ENCODE results near the gene DLGAP1. TPM values are rescaled to one million over a fixed set of nuclear protein-coding genes. Genes with fewer than 3 reads are reported as not detected.

Gene DLGAP1
- total RNA-seq, 1 donor from 2014 or later: 5.4 TPM

- DNase-seq (no peak), ATAC-seq (no peak)
- no peak for TF ChIP-seq CTCF (IDR thresholded peaks at IDR 0.05)
- intact Hi-C loops (cut with DNase I): no loop called here
- Histone ChIP-seq H3K4me1 (no peaks in the 10 kb centered on the region), H3K27ac (no peak overlapping the region), H3K9me3 (peaks cover 4% of the 10 kb centered on the region), H3K4me3 (no peak overlapping the region), H3K36me3 (no peaks in the 10 kb centered on the region), H3K27me3 (no peaks in the 10 kb centered on the region)
Observed at GRCh38 chr18:3524706-3525105, 930.4 kb downstream of the DLGAP1 start.

- intact Hi-C loops (cut with DNase I): no loop called here
- Histone ChIP-seq H3K27ac (no peak overlapping the region), H3K4me3 (no peak overlapping the region), H3K4me1 (no peaks in the 10 kb centered on the region), H3K9me3 (peaks cover 4% of the 10 kb centered on the region), H3K36me3 (no peaks in the 10 kb centered on the region), H3K27me3 (no peaks in the 10 kb centered on the region)
- DNase-seq (no peak), ATAC-seq (no peak)
- TF ChIP-seq CTCF (IDR thresholded peaks at IDR 0.05): no peak
Observed at GRCh38 chr18:3520230-3521085, 934.6 kb downstream of the DLGAP1 start.

- Histone ChIP-seq H3K36me3 (no peaks in the 10 kb centered on the region), H3K4me1 (no peaks in the 10 kb centered on the region), H3K9me3 (no peaks in the 10 kb centered on the region), H3K27ac (no peak overlapping the region), H3K4me3 (no peak overlapping the region), H3K27me3 (no peaks in the 10 kb centered on the region)
- ATAC-seq (no peak), DNase-seq (no peak)
- TF ChIP-seq CTCF (IDR thresholded peaks at IDR 0.05): no peak
- intact Hi-C loops (cut with DNase I): no loop called here
Observed at GRCh38 chr18:3514312-3515216, 940.5 kb downstream of the DLGAP1 start.

GRCh38 chr18:3513481-3513880 is 941.6 kb downstream of the DLGAP1 start:
- no peak for ATAC-seq
- Histone ChIP-seq H3K4me1 (no peaks in the 10 kb centered on the region), H3K4me3 (no peak overlapping the region), H3K36me3 (no peaks in the 10 kb centered on the region), H3K27ac (no peak overlapping the region), H3K9me3 (no peaks in the 10 kb centered on the region), H3K27me3 (no peaks in the 10 kb centered on the region)
- TF ChIP-seq CTCF (IDR thresholded peaks at IDR 0.05): no peak
- no peak for DNase-seq
- intact Hi-C loops (cut with DNase I): no loop called here

- peak; percentile 37 for ATAC-seq
- intact Hi-C loops (cut with DNase I): no loop called here
Observed at GRCh38 chr18:3511980-3512379, 943.1 kb downstream of the DLGAP1 start.

More at GRCh38 chr18:3511980-3512379, 943.1 kb downstream of the DLGAP1 start:
- Histone ChIP-seq H3K36me3 (no peaks in the 10 kb centered on the region), H3K9me3 (no peaks in the 10 kb centered on the region), H3K4me3 (no peak overlapping the region), H3K27me3 (no peaks in the 10 kb centered on the region), H3K4me1 (no peaks in the 10 kb centered on the region), H3K27ac (no peak overlapping the region)
- TF ChIP-seq CTCF (IDR thresholded peaks at IDR 0.05): no peak
- DNase-seq: no peak
